ENCODE results near the gene FGF16.

FGF16 gene

DNA sequence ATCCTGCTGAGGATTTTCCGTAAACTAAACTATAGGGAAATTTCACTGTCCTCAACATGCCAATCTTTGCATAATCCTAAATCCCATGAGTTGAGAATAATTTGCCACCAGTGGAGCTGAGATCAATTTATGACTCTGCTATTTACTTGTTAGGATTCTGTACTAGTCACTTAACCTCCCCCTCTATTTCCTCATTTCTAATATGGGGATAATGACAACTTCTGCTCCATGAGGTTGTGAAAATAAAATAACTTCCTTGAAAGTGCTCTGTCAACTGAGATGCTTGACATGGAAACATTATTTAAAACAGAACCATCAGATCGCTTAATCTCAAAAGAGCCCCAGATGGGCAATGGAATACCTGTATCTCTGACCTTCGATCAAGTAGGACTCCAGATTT lies 2.6 kb upstream of the FGF16 start:
- no peak for DNase-seq (ENCODE audit: extremely low read depth, low read depth)
- TF ChIP-seq, protein P1, sequence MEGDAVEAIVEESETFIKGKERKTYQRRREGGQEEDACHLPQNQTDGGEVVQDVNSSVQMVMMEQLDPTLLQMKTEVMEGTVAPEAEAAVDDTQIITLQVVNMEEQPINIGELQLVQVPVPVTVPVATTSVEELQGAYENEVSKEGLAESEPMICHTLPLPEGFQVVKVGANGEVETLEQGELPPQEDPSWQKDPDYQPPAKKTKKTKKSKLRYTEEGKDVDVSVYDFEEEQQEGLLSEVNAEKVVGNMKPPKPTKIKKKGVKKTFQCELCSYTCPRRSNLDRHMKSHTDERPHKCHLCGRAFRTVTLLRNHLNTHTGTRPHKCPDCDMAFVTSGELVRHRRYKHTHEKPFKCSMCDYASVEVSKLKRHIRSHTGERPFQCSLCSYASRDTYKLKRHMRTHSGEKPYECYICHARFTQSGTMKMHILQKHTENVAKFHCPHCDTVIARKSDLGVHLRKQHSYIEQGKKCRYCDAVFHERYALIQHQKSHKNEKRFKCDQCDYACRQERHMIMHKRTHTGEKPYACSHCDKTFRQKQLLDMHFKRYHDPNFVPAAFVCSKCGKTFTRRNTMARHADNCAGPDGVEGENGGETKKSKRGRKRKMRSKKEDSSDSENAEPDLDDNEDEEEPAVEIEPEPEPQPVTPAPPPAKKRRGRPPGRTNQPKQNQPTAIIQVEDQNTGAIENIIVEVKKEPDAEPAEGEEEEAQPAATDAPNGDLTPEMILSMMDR (IDR thresholded peaks at IDR 0.05; ENCODE audit: low read depth, low read length), result no peak

DNA sequence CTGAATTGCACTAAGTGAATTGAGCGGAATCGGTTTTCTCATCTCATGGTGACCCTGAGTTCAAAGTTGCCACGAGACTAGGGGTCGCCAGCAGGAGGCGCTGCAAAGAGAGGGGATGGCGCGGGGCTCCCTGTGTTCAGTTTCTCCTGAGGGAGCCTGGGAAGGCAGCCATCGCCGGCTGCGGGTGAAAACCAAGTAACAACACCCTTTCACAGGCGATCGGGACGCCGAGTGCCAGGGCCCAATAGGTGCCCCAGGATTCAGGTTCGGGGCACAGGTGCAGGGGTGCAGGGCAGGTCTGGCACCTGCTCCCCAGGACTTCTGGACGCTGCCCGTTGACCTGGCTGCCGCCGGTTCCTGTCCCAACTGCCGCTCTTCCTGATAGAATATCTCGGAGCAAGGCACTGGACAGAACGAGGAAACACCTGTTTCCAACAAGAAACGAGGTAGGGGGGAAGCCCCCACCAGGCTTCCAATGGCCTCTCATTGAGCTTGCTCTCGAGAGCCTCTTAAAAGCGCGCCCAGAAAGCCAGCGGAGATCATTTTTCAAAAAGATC lies 1.1 kb upstream of the FGF16 start:
- DNase-seq (ENCODE audit: extremely low read depth, low read depth), result no peak
- TF ChIP-seq, protein P1 (IDR thresholded peaks at IDR 0.05; ENCODE audit: low read depth, low read length), result peak; percentile 22

DNA sequence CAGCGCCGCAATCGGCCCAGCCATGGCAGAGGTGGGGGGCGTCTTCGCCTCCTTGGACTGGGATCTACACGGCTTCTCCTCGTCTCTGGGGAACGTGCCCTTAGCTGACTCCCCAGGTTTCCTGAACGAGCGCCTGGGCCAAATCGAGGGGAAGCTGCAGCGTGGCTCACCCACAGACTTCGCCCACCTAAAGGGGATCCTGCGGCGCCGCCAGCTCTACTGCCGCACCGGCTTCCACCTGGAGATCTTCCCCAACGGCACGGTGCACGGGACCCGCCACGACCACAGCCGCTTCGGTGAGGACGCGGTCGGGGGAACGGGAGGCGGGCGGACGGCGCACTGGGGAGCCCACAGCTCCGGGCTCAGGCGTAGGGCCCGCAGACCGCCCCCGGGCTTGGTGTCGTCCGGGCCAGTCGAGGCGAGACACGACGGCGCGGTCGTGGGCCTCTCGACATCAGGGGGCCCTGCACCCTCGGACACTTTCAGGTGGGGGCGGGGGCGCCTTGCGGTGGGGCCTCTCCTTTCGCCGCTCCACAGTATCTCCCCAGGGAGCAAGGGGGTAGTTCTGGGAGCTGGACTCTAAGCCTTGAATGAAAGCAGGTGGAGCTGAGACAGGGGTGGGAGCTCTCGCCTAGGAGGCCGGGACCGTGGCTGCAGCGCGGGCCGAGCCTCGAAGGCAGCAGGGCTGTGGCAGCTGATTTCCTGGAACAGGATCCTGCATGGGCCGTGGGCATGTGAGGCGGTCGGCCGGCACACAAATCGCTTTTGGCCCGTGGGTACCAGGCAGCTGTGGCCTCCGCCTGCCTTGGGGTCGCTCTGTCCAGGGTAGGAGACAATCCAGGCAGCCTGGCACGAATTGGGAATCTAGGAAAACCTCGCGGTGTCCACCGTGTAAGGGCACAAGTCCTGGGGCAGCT lies 722 bp downstream of the FGF16 start:
- TF ChIP-seq, protein P1 (IDR thresholded peaks at IDR 0.05; ENCODE audit: low read depth, low read length), result no peak

DNA sequence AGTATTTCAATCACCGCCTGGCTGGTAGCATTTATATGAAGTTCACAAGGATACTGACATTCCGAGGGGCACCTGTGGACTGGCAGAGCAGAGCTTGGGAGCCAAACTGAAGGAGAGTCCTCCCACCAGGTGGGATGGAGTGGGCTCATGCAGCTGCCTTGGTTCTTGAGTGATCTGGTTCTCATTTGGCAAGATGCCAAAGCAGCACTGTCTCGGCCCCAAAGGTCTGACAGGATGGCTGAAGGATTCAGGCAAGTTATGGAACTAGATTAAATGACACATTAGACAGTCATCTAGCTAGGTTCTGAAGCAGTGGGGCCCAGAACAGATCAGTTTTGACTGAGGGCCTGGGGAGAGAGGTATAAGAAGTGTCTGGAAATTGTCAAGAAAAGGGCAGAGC lies 3.2 kb downstream of the FGF16 start:
- no peak for DNase-seq (ENCODE audit: extremely low read depth, low read depth)
- TF ChIP-seq, protein P1 (IDR thresholded peaks at IDR 0.05; ENCODE audit: low read depth, low read length), result no peak

More for the DNA sequence above, 722 bp downstream of the FGF16 start:
- DNase-seq (ENCODE audit: extremely low read depth, low read depth), result no peak

DNA sequence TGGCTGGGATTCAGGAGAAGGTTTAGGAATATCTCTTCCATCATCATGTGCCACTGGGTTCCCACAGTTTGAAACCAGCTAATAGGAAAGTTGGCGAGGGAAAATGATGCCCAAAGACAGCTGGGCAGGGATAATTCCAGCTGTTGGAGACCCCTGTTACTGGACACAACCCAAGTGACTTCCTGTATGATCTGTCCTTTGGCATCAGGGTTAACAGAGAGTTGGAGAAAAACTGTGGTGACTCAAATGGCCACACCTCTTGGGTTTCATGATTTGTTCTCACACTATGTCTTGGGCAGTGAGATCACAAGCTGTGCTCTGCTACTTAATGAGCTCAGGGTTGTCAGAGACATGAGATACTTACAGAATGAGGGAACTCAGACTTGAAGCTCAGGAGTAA lies 3.8 kb downstream of the FGF16 start:
- TF ChIP-seq, protein P1 (IDR thresholded peaks at IDR 0.05; ENCODE audit: low read depth, low read length), result no peak
- no peak for DNase-seq (ENCODE audit: extremely low read depth, low read depth)

DNA sequence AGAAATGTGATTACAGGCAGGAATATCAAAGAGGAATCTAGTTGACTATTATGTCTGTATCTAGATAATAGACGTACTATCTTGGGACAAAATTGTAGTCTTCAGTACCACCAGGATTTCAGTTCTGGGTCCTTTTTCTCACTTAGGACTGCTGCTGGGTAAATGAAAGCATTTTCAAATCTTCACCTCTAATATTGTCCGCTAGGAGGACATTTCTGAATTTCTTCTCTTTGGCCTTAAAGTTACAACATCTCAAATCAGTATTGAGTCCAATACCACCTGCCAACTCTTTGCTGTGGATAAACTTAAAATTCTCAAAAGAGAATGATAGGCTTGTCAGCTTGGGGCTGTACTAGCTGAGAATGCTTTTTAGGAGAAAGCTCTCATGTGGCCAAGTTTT lies 6.0 kb downstream of the FGF16 start:
- TF ChIP-seq, protein P1 (IDR thresholded peaks at IDR 0.05; ENCODE audit: low read depth, low read length), result no peak
- no peak for DNase-seq (ENCODE audit: extremely low read depth, low read depth)

DNA sequence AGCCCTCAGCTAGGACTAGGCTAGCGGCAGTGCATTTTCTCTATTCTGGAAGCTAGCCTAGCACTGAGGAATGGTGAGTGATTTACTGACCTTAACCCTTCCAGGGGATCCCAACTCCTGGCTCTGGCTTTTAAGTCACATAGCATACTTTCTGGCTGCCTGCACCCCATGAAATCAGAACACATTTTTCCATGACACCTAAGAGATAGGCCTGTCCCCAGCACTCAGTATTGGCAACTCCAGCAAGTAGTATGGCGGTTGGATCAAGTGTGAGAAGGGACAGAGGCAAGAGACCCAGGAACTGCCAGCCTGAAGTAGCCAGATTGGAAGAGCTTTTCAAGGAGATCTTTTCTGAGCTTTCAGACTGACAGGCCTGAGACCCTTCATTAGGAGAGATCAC lies 8.2 kb downstream of the FGF16 start:
- TF ChIP-seq, protein P1 (IDR thresholded peaks at IDR 0.05; ENCODE audit: low read depth, low read length), result no peak
- no peak for DNase-seq (ENCODE audit: extremely low read depth, low read depth)
